Chondrocyte (in vitro differentiated cells): Measurements from ENCODE around the gene CAMKMT. TPM values are rescaled to one million over a fixed set of nuclear protein-coding genes. Genes with fewer than 3 reads are reported as not detected.

ENCODE experiments used
- DNase-seq: peaks from one replicate; pipeline ENCODE4 v3.0.0; 2021; ENCODE audit warnings: mixed read lengths, low spot score
- H3K27ac Mint-ChIP-seq: one replicate; pipeline ENCODE4 v1.8.0; 2021; ENCODE audit warnings: mild to moderate bottlenecking, moderate library complexity, mixed read lengths; ENCODE audit not compliant: unreplicated experiment
- H3K27me3 Mint-ChIP-seq: 2 replicates; pipeline ENCODE4 v1.8.0; 2021; ENCODE audit warnings: low read depth, mixed read lengths
- H3K36me3 Mint-ChIP-seq: 2 replicates; pipeline ENCODE4 v1.8.0; 2021; ENCODE audit warnings: low read depth, mixed read lengths
- H3K4me1 Mint-ChIP-seq: 2 replicates; pipeline ENCODE4 v1.8.0; 2021; ENCODE audit warnings: low read depth, mild to moderate bottlenecking, mixed read lengths
- H3K4me3 Mint-ChIP-seq: one replicate; pipeline ENCODE4 v1.8.0; 2021; ENCODE audit warnings: mild to moderate bottlenecking, moderate library complexity, mixed read lengths; ENCODE audit not compliant: unreplicated experiment
- H3K9me3 Mint-ChIP-seq: 2 replicates; pipeline ENCODE4 v1.8.0; 2021; ENCODE audit warnings: low read depth, mixed read lengths
- total RNA-seq: library from RNA; stranded (reverse); gene quantifications from 3 replicates; pipeline ENCODE4 v1.2.1, GENCODE V29; 2021
- TF ChIP-seq, protein P1 (sequence below): fragments of 200-600 bp; sonication (generic); IDR thresholded peaks from 2 replicates; pipeline ENCODE4 v1.5.0; 2021; ENCODE audit warnings: antibody characterized with exemption, mild to moderate bottlenecking, moderate library complexity

Gene CAMKMT
- total RNA-seq, 1 donor from 2014 or later = 6.5 TPM

DNA sequence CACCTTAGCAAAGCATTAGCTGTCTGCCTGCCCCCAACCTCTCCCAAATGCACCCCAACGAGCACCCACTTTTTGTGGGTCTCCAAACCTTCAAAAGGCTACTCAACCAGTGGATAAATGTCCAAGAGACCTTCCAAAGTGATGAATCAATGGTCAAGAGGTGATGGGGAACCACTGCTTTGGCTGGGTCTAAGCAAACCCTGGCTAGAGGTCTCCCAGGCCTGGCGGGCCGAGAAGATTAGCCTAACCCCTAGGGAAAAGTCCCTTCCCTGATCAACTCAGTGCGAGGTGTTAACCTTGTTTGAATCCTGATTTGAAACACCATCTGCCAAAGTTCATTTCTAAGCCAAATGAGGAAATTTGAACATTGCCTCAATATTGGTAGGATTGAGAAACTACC is 435.0 kb downstream of the CAMKMT start:
- TF ChIP-seq, protein P1, sequence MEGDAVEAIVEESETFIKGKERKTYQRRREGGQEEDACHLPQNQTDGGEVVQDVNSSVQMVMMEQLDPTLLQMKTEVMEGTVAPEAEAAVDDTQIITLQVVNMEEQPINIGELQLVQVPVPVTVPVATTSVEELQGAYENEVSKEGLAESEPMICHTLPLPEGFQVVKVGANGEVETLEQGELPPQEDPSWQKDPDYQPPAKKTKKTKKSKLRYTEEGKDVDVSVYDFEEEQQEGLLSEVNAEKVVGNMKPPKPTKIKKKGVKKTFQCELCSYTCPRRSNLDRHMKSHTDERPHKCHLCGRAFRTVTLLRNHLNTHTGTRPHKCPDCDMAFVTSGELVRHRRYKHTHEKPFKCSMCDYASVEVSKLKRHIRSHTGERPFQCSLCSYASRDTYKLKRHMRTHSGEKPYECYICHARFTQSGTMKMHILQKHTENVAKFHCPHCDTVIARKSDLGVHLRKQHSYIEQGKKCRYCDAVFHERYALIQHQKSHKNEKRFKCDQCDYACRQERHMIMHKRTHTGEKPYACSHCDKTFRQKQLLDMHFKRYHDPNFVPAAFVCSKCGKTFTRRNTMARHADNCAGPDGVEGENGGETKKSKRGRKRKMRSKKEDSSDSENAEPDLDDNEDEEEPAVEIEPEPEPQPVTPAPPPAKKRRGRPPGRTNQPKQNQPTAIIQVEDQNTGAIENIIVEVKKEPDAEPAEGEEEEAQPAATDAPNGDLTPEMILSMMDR = no peak
- Mint-ChIP-seq H3K27ac (no peak overlapping the region), H3K36me3 (peaks cover 3% of the 10 kb centered on the region), H3K4me1 (peaks cover 6% of the 10 kb centered on the region), H3K9me3 (no peaks in the 10 kb centered on the region), H3K27me3 (peaks cover 64% of the 10 kb centered on the region), H3K4me3 (no peak overlapping the region)
- DNase-seq = no peak

DNA sequence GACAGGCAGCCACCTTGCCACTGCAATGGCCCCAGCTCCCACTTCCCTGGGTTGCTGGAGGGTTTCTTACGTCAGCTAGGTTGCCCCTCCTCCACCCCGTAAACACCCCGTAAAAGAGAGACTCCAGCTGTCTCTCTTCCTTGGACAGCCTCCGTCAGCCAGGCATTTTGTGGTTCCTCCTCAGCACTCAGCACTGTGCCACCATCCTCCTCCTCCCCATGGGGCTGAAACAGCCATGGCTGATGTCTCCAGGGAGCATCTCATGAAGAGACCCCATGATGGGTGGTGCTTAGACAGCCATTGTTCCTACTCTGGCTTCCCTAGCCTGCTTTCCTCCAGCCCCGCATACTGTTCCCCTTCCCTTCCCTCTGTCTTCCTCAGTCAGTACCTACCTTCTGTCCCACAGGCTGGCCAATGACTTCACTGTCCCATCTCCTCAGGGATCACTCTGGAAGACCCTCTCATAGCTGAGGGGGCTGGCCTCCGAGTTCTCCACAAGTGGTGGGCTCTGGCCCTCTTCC is 436.5 kb downstream of the CAMKMT start:
- no peak overlapping the region for H3K27ac Mint-ChIP-seq
- H3K9me3 Mint-ChIP-seq = no peaks in the 10 kb centered on the region
- peaks cover 59% of the 10 kb centered on the region for H3K27me3 Mint-ChIP-seq

DNA sequence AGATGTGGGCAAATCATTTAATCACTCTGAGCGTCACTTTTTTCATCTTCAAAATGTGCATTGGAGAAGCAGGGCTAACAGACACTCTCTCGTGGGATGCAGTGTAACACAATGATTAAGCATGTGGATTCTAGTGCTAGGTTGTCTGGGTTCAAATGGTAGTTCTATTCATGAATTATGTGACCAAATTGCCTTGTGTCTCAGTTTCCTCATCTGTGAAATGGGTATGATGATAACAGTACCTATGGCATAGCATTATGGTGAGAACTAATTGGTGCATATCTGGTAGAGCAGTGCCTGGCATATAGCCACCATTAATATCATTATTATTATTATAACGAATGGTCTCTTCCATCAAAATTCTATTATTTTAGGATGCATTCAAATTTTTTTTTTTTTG is 437.4 kb downstream of the CAMKMT start:
- Mint-ChIP-seq H3K4me3 (no peak overlapping the region), H3K27ac (no peak overlapping the region), H3K27me3 (peaks cover 65% of the 10 kb centered on the region), H3K4me1 (peaks cover 10% of the 10 kb centered on the region), H3K36me3 (peaks cover 3% of the 10 kb centered on the region), H3K9me3 (no peaks in the 10 kb centered on the region)
- TF ChIP-seq, protein P1 = no peak
- DNase-seq = no peak

More for the DNA sequence above, 436.5 kb downstream of the CAMKMT start:
- peaks cover 10% of the 10 kb centered on the region for H3K4me1 Mint-ChIP-seq
- no peak for DNase-seq
- H3K36me3 Mint-ChIP-seq = peaks cover 5% of the 10 kb centered on the region
- TF ChIP-seq, protein P1 = no peak
- no peak overlapping the region for H3K4me3 Mint-ChIP-seq

DNA sequence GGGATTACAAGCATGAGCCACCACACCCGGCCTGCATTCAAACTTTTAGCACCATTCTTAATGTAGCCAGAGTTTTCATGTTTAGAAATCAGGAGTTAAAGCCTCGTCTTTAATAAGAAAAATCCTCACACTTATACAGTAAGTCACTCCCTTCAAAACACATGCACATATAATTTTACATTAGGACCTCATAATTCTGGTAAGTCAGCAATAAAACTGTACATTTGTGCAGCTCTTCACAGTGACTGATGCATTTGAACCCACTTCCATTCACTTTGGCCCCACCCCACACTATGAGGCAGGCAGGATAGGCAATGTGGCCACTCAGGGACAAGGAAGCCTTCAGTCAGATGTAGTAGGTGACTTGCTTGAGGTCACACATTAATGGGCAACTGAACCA is 438.0 kb downstream of the CAMKMT start:
- Mint-ChIP-seq H3K9me3 (no peaks in the 10 kb centered on the region), H3K27ac (no peak overlapping the region), H3K4me3 (no peak overlapping the region), H3K27me3 (peaks cover 72% of the 10 kb centered on the region), H3K36me3 (peaks cover 3% of the 10 kb centered on the region), H3K4me1 (peaks cover 10% of the 10 kb centered on the region)
- DNase-seq = no peak
- TF ChIP-seq, protein P1 = no peak

DNA sequence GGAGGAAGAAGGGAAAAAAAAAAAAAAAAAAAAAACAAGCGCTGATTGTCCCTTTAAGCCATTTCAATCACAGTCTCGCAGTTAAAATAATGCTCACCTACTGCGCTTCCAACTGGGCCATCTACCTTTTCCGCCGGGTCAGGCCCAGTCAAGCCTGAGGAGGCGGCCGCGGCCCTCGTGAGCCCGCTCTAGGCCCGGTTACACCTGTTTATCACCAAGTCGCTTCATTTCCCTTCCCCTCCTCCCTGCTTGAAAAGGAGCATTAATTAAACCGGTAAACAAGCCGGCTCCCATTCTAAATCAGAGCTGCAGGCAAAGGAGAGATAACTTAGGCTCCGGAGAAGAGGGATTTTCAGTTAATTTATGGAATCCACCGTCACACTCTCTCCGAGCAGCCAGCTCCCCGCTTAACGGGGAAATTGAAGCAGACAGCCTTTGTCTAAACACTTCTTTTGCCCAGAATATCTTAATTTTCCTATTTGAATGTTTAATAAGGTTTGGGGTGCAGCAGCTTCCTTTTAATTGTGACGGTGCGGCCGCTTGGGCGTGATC is 439.6 kb downstream of the CAMKMT start:
- Mint-ChIP-seq H3K27ac (no peak overlapping the region), H3K9me3 (no peaks in the 10 kb centered on the region), H3K36me3 (peaks cover 3% of the 10 kb centered on the region), H3K27me3 (peaks cover 81% of the 10 kb centered on the region), H3K4me3 (no peak overlapping the region), H3K4me1 (peaks cover 10% of the 10 kb centered on the region)
- TF ChIP-seq, protein P1 = no peak
- DNase-seq = no peak
